ENCODE measurements around the gene CTDSPL2.
"Not testable (repeated sequence)": the region's sequence is repeated elsewhere in the genome, so short reads cannot be mapped to it uniquely, and the experiment has no call there.

Gene CTDSPL2

DNA sequence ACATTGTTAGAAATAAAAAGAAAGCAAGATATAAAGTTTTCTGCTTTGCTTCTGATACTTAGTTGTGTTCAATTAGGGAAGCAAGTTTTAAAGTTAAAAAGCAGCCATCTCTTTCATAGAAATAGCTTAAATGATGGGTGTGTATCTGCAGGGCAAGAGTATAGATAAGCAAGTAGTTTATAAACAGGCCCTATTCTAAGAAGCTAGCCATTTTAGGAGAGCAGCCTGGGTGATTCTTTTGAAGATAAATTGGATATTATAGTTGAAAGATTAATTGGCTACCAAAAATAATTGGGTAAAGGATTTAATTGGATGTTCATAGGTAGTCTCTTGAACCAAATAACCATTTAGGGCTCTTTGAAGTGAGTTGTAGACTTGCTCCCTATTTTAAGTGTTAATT, 115.2 kb downstream of the CTDSPL2 start:
- DNase-seq, result no peak

DNA sequence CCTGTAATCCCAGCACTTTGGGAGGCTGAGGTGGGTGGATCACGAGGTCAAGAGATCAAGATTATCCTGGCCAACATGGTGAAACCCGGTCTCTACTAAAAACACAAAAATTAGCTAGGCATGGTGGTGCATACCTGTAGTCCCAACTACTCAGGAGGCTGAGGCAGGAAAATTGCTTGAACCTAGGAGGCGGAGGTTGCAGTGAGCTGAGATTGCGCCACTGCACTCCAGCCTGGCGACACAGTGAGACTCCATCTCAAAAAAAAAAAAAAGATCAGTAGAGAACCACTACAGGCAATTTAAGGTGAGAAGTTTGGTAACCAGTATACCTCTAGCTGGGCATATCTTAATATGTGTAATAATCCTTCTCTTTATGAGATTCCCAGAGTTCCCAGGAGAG, 117.3 kb downstream of the CTDSPL2 start:
- DNase-seq, result not testable (repeated sequence)

DNA sequence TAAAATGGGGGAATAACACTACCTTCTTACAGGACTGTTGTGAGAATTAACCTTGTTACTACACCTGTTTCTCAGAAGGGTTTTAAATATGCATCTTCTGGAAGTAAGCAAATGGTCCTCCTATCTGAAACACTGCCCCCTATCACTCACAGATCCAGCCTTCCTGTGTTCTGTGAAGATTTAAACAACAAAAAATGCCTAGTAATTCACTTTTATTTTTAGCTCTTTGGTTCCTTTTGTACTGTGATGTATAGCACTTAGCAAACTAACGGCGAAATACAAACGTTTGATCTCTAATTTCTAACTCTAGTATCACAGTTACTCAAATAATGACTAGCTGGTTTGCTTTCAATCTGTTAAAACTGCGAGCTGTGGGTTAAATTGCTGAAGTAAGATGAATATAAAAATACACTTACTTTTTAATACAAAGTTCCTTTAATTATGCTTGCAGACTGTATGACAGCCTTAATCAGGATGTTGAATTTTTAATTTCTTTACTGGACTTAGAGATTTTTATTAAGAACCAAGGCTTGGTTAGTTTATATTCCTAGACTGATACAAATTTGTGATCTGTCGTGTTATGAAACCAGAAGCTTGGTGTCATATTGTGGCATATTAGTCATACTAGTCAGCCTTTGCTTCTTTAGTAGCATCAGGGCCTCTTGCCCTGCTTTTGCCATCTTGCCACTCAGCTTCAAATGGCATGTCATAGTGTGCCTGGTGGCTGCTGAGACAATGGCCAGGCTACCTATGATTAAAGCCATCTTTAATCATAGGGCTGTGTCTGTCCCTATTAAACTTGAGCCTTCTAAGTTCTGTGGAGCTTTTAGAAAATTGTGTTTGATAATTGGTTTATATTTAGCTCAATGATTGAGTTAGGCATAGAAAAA, 118.7 kb downstream of the CTDSPL2 start:
- no peak for DNase-seq

DNA sequence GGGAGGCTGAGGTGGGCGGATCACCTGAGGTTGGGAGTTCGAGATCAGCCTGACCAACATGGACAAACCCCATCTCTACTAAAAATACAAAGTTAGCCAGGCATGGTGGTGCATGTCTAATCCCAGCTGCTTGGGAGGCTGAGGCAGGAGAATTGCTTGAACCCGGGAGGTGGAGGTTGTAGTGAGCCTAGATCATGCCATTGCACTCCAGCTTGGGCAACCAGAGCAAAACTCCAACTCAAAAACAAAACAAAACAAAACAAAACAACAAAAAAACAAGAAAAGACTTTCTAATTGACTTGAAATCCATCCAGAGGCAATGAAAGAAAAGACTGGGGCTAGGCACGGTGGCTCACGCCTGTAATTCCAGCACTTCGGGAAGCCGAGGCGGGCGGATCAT, 121.7 kb downstream of the CTDSPL2 start:
- DNase-seq, result not testable (repeated sequence)

DNA sequence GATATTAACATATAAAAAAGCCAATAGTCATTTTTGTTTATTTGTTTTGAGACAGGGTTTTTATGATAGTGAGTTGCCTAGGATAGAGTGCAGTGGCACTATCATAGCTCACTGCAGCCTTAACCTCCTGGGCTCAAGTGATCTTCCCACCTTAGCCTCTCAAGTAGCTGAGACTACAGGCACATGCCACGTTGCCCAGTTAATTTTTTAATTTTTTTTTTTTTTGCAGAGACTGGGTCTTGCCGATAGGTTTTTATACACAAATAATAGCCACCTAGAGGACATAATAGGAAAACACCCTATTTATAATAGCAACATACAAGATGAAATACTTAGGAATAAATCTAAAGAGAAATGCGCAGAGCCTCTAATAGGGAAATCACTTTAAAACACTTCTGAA, 122.8 kb downstream of the CTDSPL2 start:
- DNase-seq, result no peak

DNA sequence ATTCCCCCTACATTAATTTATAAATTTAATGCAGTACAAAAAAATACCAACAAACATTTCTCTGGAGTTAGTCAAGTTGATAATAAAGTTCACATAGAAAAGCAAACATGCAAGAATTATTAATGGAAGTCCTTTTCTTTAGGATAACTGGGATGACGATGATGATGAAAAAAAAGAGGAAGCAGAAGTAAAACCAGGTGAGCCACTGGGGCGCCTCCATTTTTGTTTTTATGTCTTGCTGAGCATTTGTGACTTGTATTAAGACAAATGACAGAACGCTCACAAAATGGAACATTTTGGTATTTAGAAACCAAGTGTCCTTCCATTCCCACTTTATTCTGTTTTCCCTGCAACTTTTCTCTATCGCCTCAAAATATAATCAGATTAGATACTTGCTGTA, 123.3 kb downstream of the CTDSPL2 start:
- DNase-seq, result no peak

DNA sequence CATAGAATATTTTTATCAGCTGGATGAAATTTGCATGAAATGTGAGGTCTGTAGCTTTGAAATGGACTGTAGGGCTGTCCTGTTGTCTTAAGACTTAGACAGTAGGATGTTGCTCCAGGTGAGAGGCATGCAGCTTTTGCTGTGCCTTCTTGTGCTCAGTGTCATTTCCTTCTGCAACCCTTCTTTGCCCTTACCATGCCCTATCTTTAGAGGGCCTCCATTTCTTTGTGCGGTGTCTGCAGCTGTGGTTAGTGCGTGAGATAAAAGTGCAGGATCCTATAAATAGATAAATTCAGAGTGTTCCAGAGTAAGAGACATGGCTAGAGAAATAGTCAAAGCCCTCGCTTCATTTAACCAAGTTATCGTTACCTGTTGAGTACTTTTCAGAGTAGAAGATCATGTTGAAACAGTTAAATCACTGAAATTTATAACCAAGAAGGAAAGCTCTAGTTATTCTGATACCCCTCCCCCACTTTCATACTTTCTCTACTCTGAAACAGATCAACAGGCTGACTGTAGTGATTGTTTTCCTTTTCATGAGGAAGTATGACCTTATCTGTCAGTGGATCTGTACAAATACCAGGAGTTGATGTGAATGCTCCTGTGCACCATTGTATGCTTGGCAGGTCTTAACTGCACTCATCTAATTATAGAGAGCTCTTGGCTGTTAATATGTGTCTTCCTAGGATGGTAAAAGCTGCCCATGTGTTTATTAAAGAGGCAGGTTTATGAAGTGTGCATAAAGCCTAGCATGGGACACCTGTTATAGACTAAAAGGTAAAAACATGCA, 127.7 kb downstream of the CTDSPL2 start:
- no peak for DNase-seq

DNA sequence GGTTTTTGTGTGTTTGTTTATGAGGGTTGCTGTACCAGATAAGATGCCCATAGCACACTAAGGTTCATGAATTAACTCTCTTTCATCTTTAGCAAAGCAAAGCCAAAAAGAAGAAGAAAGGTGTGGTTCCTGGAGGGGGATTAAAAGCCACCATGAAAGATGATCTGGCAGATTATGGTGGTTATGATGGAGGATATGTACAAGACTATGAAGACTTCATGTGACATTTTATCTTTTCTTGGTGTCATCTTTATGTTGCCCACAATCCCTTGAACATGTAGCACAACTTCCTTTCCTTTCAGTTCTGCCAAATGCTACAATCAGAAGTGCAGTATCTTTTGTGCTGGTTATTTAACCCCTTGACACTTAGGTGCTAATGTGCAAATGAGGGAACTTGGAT, 133.5 kb downstream of the CTDSPL2 start:
- not testable (repeated sequence) for DNase-seq

DNA sequence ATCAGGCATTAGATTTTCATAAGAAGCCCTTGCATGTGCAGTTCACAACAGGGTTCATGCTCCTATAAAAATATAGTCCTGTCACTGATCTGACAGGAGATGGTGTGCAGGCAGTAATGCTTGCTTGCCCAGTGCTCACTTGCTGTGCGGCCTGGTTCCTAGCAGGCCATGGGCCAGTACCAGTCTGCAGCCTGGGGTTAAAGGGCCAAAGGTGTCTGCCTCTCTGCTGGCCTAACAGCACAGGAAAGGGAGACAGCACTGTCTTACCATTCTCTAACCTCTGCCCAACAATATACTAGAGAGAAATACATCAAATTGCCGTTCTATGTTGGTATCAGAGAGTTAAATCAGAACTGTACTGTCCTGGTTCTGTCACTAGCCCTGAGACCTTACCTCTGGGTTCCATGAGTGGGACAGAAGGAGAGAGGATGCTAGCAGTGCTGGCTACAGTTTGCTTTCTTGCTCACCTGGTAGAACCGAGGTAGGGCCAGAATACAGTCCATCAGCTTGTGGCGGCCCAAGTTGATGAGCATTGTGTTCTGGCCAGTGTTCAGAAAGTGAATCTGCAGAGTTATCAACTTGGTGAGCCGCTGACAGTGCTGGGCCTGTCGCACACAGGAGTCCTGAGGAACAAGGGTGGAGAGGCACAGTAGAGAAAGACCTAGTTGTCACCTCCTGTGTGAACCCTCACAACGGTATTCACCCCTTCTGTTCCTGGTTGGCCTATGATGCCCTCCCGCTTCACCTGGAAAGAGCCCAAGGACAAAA, 138.1 kb downstream of the CTDSPL2 start:
- DNase-seq, result no peak

DNA sequence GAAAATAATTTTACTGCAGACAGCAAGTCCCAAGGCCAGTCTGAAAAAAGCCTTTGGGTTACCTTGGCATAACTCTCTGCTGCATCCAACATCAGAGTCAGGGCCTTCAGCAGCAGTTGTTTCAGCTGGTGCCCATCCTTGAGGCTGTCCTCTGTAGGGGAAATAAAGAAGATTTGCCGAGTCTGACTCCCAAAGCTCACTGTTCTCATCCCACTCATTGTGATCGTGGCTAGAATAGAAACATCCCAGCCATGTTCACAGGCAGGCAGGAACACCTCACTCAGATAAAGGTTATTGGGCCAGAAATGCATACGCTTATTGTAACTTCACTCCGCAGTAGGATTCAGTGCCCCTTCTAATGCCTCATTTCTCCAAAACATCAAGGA, 138.7 kb downstream of the CTDSPL2 start:
- no peak for DNase-seq

DNA sequence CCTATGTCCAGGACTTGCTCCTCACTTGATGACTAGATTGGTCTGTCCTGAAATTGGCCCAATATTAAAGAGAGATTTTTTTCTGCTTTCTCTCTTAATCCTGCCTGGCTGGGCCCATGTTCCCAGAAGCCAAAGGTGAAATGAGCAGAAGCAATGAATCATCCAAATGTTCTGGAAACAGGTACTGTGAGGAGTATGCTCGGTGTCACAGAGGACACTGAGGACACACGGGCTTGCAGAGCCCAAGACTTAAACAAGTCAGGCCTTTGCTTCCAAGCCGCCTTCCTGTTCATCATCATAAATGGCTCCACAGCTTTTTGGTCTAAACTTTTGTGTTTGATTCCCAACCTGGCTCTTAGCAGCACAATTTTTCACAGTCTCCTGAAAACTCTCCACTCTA, 140.9 kb downstream of the CTDSPL2 start:
- DNase-seq, result no peak

DNA sequence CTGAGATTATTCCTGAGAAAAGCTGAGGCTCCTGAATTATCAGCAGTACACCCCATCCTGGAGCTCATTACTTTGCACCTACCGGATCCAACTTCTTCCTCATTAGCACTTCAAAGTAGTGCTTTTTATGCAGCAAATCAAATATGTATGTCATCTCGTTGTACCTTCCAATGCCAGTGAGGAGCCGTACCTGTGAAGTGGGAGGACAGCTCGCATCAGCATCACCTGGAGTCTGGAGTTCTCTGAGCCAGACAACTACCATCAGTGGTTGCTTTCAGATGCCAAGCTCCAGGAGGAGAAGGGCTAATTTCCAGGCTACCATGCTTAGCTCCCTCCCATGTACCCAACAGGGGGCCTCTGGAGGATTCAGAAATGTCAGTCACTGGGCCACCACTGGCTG, 141.9 kb downstream of the CTDSPL2 start:
- no peak for DNase-seq

DNA sequence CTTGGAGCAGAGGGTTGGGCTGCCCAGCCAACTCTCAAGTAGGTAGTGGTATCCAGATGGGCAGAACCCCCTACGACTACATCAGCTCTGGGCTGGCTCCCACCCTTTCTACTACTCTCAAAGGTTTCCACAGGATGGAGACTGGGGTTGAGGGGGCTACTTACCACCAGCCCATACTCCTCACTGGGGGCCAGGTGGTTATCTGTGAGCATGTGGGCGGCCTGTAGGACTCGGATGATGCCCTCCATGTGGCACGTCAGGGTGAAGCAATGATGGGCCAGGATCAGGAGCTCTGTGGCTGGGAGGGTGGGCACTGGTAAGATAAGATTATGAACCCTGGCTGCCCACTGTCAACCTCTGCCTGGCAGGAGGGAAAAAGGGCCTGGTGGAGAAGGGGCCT, 142.9 kb downstream of the CTDSPL2 start:
- no peak for DNase-seq

DNA sequence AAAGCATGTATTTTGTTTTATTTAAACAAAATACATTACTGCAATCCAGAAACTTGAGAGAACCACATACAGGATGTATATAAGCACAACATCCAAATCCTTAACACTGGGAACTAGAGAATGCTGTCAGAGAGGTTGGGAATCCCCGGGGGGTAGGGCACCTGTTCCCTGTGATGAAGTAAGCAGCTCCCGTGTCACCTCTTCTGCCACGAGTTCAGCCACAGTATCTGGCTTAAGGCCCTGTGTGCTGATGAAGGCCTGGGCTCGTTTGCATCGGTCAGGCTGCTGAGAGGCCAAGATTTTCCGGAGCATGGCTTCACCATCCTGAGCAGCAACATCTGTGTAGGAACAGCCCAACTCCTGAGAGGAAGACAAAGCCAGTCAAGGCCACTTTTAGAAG, 146.0 kb downstream of the CTDSPL2 start:
- DNase-seq, result no peak

DNA sequence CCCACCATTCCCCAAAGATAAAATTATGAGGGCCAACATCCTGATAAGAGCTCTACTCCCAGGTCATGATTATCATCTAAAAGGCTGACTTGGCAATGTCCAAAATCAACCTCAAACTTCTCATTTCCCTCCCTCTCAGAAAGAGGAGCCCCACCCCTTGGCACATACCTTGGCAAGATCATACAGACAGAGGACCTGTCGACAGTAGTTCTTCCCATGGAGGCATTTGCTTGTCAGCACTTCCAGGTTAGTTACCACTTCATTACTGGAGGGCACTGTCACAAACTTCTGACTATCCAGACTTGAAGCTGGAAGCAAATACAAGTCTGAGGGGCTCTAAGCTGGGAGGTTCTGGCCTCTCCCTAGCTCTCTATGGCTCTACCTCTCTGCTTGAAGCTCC, 147.3 kb downstream of the CTDSPL2 start:
- no peak for DNase-seq

Measured in activated CD4-positive, alpha-beta T cell treated with anti-CD3 and anti-CD28 coated beads for 1 hour (primary cell).